Testis (tissue), 2 donors: Measurements from ENCODE around the gene ISG15.

Experiments
- POLR2A ChIP-seq: fragments of 450-650 bp; IDR thresholded peaks from one replicate; pipeline ENCODE4 v1.6.1; 2017; ENCODE audit warnings: antibody characterized with exemption, mild to moderate bottlenecking, moderate library complexity
- TF ChIP-seq, protein P1 (sequence below), 3 experiments: fragments of 450-650 bp in 2 of 3; fragments of 200-600 bp in 1 of 3; sonication (generic) in 1 of 3; IDR thresholded peaks; one replicate each; pipeline ENCODE4 v1.5.1; 2016 to 2019; ENCODE audit warnings: antibody characterized with exemption in 3 of 3, mild to moderate bottlenecking in 2 of 3, moderate library complexity in 1 of 3

- TF ChIP-seq, protein P1, sequence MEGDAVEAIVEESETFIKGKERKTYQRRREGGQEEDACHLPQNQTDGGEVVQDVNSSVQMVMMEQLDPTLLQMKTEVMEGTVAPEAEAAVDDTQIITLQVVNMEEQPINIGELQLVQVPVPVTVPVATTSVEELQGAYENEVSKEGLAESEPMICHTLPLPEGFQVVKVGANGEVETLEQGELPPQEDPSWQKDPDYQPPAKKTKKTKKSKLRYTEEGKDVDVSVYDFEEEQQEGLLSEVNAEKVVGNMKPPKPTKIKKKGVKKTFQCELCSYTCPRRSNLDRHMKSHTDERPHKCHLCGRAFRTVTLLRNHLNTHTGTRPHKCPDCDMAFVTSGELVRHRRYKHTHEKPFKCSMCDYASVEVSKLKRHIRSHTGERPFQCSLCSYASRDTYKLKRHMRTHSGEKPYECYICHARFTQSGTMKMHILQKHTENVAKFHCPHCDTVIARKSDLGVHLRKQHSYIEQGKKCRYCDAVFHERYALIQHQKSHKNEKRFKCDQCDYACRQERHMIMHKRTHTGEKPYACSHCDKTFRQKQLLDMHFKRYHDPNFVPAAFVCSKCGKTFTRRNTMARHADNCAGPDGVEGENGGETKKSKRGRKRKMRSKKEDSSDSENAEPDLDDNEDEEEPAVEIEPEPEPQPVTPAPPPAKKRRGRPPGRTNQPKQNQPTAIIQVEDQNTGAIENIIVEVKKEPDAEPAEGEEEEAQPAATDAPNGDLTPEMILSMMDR (IDR thresholded peaks at IDR 0.05), result no peak
- no peak for TF ChIP-seq POLR2A
Measured at GRCh38 chr1:1031659-1032235, 18.4 kb downstream of the ISG15 start.
